K562 (cell line): Measurements from ENCODE around the gene ORC1. TPM values are rescaled to one million over a fixed set of nuclear protein-coding genes. Genes with fewer than 3 reads are reported as not detected.

Experiments used
- AFF1 ChIP-seq, 2 experiments: fragments of 450-650 bp; IDR thresholded peaks; 2 replicates each; pipeline ENCODE4 v1.6.1; 2018; ENCODE audit warnings: mild to moderate bottlenecking in 2 of 2, low read depth in 1 of 2; ENCODE audit not compliant: partially characterized antibody in 2 of 2
- CBX1 ChIP-seq: sonication (generic); IDR thresholded peaks from 2 replicates; pipeline ENCODE4 v1.6.1; 2016; ENCODE audit warnings: antibody characterized with exemption, low read depth, mild to moderate bottlenecking
- HIVEP1 ChIP-seq: fragments of 250-450 bp; sonication (Bioruptor Pico); IDR thresholded peaks from 2 replicates; pipeline ENCODE4 v1.4.0; 2020; ENCODE audit warnings: mild to moderate bottlenecking
- JUND ChIP-seq, 2 experiments: IDR thresholded peaks; 2 replicates in 1 of 2; 3 replicates in 1 of 2; pipeline ENCODE4 v1.6.1; 2011; ENCODE audit warnings: borderline replicate concordance in 2 of 2, low read depth in 2 of 2, low read length in 2 of 2, improper control_type of control experiment in 1 of 2, missing biosample characterization in 1 of 2, missing genetic modification characterization in 1 of 2, missing genetic modification reagents in 1 of 2
- MNT ChIP-seq, 2 experiments: fragments of 450-650 bp; conservative IDR thresholded peaks; 2 replicates each; pipeline ENCODE4 v1.6.1; 2017; ENCODE audit warnings: mild to moderate bottlenecking in 2 of 2, moderate library complexity in 2 of 2
- POLR2AphosphoS5 ChIP-seq: IDR thresholded peaks from 2 replicates; pipeline ENCODE4 v1.6.1; 2011; ENCODE audit warnings: mild to moderate bottlenecking, low read depth, low read length, moderate library complexity; ENCODE audit not compliant: control insufficient read depth, insufficient read depth
- TGIF2 ChIP-seq: sonication (generic); formaldehyde crosslinking; IDR thresholded peaks from 2 replicates; pipeline ENCODE4 v1.8.1; 2022; ENCODE audit warnings: mild to moderate bottlenecking, missing genetic modification reagents, moderate library complexity
- ZBTB1 ChIP-seq: sonication (generic); formaldehyde crosslinking; IDR thresholded peaks from 2 replicates; pipeline ENCODE4 v1.8.1; 2023; ENCODE audit warnings: missing genetic modification reagents, low read depth, mild to moderate bottlenecking, borderline replicate concordance
- ZNF445 ChIP-seq: fragments of 250-450 bp; sonication (Bioruptor Pico); IDR thresholded peaks from 2 replicates; pipeline ENCODE4 v1.4.0; 2020; ENCODE audit warnings: low read depth, mild to moderate bottlenecking, moderate library complexity
- polyA plus RNA-seq, 8 experiments: library from polyadenylated mRNA; depleted of rRNA in 4 of 8; stranded (reverse) in 5 of 8; unstranded in 3 of 8; fragments of >200 nt; fragmentation: Nextera tagmentation in 2 of 8; fragmentation: Illumina TruSeq in 1 of 8; extraction: Ambion mirVana in 2 of 8; extraction: Trizol in 1 of 8; gene quantifications; 2 replicates each; pipeline versions ENCODE4 v1.2.1 to v1.2.3, GENCODE V29; 2011 to 2014; ENCODE audit warnings: inconsistent platforms in 1 of 8, missing spikeins in 1 of 8
- total RNA-seq, 7 experiments: library from RNA; depleted of rRNA in 6 of 7; stranded (reverse); fragments of >200 nt in 6 of 7; fragmentation: Illumina TruSeq in 2 of 7; extraction: Trizol in 2 of 7; gene quantifications; 2 replicates each; pipeline versions ENCODE4 v1.2.1 to v1.2.3, GENCODE V29; 2011 to 2021; ENCODE audit warnings: low replicate concordance in 1 of 7
- TF ChIP-seq, protein P1 (sequence below): fragments of 200-800 bp; sonication (Bioruptor generic); IDR thresholded peaks from 2 replicates; pipeline ENCODE4 v1.6.1; 2016; ENCODE audit warnings: missing genetic modification characterization, missing compliant biosample characterization
- TF ChIP-seq, protein P2 (sequence below): fragments of 450-650 bp; IDR thresholded peaks from 2 replicates; pipeline ENCODE4 v1.6.1; 2017; ENCODE audit warnings: mild to moderate bottlenecking, moderate library complexity

The ORC1 gene
- total and polyA plus RNA-seq, 9 of the 15 experiments (the other 6 are each of a cell fraction or from before 2014, with no cell fraction given): 26.4 to 91.6 (median 69.7) TPM

GRCh38 chr1:52365746-52366516, 38.3 kb downstream of the ORC1 start, which contains the start of gene CC2D1B (continued):
- TF ChIP-seq ZBTB1 (peak; percentile 63; the same call in 1 of the 2 replicates), CBX1 (peak; percentile 85), JUND (IDR thresholded peaks at IDR 0.05; ENCODE audit: borderline replicate concordance, low read depth, low read length) (peak; percentile 4; the same call in 1 of the 2 replicates), JUND (tag; IDR thresholded peaks at IDR 0.05; ENCODE audit: borderline replicate concordance, low read depth, low read length) (peak; percentile 30; the same call in 1 of the 3 replicates), POLR2AphosphoS5 (peak; percentile 85), MNT (conservative IDR thresholded peaks at IDR 0.05) (peak; percentile 91 to 96), ZNF445 (CRISPR knock-in tag) (no peak), TGIF2 (CRISPR knock-in tag) (0 out of 2 replicates have a peak, but pooled peaks have one; percentile 59), AFF1 (IDR thresholded peaks at IDR 0.05; ENCODE audit: low read depth in 1 of 2, partially characterized antibody in 2 of 2) (no peak), HIVEP1 (CRISPR knock-in tag) (no peak)
- TF ChIP-seq, protein P1, sequence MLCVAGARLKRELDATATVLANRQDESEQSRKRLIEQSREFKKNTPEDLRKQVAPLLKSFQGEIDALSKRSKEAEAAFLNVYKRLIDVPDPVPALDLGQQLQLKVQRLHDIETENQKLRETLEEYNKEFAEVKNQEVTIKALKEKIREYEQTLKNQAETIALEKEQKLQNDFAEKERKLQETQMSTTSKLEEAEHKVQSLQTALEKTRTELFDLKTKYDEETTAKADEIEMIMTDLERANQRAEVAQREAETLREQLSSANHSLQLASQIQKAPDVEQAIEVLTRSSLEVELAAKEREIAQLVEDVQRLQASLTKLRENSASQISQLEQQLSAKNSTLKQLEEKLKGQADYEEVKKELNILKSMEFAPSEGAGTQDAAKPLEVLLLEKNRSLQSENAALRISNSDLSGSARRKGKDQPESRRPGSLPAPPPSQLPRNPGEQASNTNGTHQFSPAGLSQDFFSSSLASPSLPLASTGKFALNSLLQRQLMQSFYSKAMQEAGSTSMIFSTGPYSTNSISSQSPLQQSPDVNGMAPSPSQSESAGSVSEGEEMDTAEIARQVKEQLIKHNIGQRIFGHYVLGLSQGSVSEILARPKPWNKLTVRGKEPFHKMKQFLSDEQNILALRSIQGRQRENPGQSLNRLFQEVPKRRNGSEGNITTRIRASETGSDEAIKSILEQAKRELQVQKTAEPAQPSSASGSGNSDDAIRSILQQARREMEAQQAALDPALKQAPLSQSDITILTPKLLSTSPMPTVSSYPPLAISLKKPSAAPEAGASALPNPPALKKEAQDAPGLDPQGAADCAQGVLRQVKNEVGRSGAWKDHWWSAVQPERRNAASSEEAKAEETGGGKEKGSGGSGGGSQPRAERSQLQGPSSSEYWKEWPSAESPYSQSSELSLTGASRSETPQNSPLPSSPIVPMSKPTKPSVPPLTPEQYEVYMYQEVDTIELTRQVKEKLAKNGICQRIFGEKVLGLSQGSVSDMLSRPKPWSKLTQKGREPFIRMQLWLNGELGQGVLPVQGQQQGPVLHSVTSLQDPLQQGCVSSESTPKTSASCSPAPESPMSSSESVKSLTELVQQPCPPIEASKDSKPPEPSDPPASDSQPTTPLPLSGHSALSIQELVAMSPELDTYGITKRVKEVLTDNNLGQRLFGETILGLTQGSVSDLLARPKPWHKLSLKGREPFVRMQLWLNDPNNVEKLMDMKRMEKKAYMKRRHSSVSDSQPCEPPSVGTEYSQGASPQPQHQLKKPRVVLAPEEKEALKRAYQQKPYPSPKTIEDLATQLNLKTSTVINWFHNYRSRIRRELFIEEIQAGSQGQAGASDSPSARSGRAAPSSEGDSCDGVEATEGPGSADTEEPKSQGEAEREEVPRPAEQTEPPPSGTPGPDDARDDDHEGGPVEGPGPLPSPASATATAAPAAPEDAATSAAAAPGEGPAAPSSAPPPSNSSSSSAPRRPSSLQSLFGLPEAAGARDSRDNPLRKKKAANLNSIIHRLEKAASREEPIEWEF: no peak
- TF ChIP-seq, protein P2, sequence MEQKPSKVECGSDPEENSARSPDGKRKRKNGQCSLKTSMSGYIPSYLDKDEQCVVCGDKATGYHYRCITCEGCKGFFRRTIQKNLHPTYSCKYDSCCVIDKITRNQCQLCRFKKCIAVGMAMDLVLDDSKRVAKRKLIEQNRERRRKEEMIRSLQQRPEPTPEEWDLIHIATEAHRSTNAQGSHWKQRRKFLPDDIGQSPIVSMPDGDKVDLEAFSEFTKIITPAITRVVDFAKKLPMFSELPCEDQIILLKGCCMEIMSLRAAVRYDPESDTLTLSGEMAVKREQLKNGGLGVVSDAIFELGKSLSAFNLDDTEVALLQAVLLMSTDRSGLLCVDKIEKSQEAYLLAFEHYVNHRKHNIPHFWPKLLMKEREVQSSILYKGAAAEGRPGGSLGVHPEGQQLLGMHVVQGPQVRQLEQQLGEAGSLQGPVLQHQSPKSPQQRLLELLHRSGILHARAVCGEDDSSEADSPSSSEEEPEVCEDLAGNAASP: no peak
